SK-N-MC (cell line): ENCODE data around the gene ACTG1.

ENCODE experiments used
- EZH2 ChIP-seq: fragments of 200-600 bp; sonication (generic); IDR thresholded peaks from one replicate; pipeline ENCODE4 v1.6.1; 2017; ENCODE audit warnings: antibody characterized with exemption
- POLR2AphosphoS5 ChIP-seq: IDR thresholded peaks from 2 replicates; pipeline ENCODE4 v1.6.1; 2012; ENCODE audit warnings: mild to moderate bottlenecking, low read depth, low read length, borderline replicate concordance

DNA sequence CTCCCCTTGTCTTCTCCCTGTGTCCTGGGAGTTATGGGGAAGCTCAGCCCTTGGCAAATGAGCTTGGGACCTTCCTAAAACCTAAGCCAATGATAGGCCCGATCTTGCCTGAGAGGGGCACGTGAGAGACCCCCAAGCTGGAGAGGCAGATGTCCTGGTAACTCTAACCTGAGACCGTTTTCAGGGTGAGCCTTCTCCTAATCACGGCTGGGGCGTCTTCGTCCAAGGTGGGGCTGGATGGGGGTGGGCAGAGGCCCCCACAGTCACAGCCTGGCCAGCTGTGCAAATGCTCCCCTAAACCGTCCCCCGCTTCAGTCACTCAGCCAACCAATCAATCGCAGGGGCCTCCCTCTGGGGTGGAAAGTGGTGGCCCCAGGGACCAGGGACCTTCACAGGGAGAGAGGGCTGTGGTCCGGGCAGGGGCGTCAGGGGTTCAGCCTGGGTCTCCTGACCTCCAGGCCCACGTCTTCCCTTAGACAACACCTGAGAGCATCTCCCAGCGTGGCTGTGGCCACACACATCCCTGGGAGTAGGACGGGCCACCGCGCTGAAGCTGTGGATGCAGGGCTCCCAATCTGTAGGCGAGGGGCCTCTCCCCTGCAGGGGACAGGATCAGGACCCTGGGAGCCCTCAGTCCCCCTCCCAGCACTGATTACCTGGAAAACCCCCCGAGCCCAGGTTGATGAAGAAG lies 30.6 kb downstream of the ACTG1 start:
- TF ChIP-seq POLR2AphosphoS5 (no peak; the same call in none of the 2 replicates), EZH2 (no peak)
